Activated CD4-positive, alpha-beta T cell treated with anti-CD3 and anti-CD28 coated beads for 36 hours (primary cell): ENCODE measurements around the gene KLHDC8A. TPM values are rescaled to one million over a fixed set of nuclear protein-coding genes. Genes with fewer than 3 reads are reported as not detected.

Experiments used
- ATAC-seq: fragments of 200-7000 bp; cut with Tn5 transposase; one replicate; pipeline ENCODE4 v1.10.0; 2021; ENCODE audit warnings: mild to moderate bottlenecking, moderate library complexity
- CTCF ChIA-PET: fragments of 350-600 bp; sonication (Branson Sonifier 250); formaldehyde crosslinking; loops from one replicate; lab custom pipeline; 2021; ENCODE audit warnings: antibody characterized with exemption; lab: Charles Lee
- POLR2A ChIA-PET: fragments of 350-600 bp; sonication (Branson Sonifier 250); formaldehyde crosslinking; loops from one replicate; lab custom pipeline; 2021; ENCODE audit warnings: antibody characterized with exemption, inconsistent platforms; lab: Charles Lee
- DNase-seq: peaks from one replicate; pipeline ENCODE4 v3.0.0-alpha.2; 2020
- H3K27ac Mint-ChIP-seq: one replicate; pipeline ENCODE4 v1.8.0; 2021; ENCODE audit warnings: mixed read lengths
- H3K27me3 Mint-ChIP-seq: one replicate; pipeline ENCODE4 v1.8.0; 2021; ENCODE audit warnings: mixed read lengths
- H3K36me3 Mint-ChIP-seq: one replicate; pipeline ENCODE4 v1.8.0; 2021; ENCODE audit warnings: low read depth, mixed read lengths
- H3K4me1 Mint-ChIP-seq: one replicate; pipeline ENCODE4 v1.8.0; 2021; ENCODE audit warnings: mixed read lengths
- H3K4me3 Mint-ChIP-seq: one replicate; pipeline ENCODE4 v1.8.0; 2021; ENCODE audit warnings: mild to moderate bottlenecking, moderate library complexity, mixed read lengths
- H3K9me3 Mint-ChIP-seq: one replicate; pipeline ENCODE4 v1.8.0; 2021; ENCODE audit warnings: low read depth, mixed read lengths
- intact Hi-C, 2 experiments: fragments of 100-400 bp; cut with DNase I in 1 of 2; cut with micrococcal nuclease in 1 of 2; formaldehyde crosslinking; loops; one replicate each; pipeline versions ENCODE4 v1.14.2 to v1.15.1; 2022 to 2024; cut with DNase I, micrococcal nuclease
- total RNA-seq, 2 experiments: library from RNA; stranded (reverse); gene quantifications; one replicate each; pipeline ENCODE4 v1.2.3, GENCODE V29; 2021

KLHDC8A gene
- total RNA-seq, 2 experiments from 2014 or later = not detected

- CTCF ChIA-PET = interaction anchor here (0.6 to 17.6 kb wide), 9 partner anchors 11 to 313 kb away, joined by 3 to 760 read pairs (median 3); partner anchors contain the start of gene RBBP5
- H3K27ac Mint-ChIP-seq = peak overlapping the region; percentile 90
- ATAC-seq = peak; percentile 40
Observed at GRCh38 chr1:205319081-205320018, 37.4 kb downstream of the KLHDC8A start.

GRCh38 chr1:205318231-205318991, 38.3 kb downstream of the KLHDC8A start:
- POLR2A ChIA-PET = interaction anchor here (0.6 to 2.1 kb wide), 4 partner anchors 19 to 39 kb away, joined by 3 to 9 read pairs (median 4); no protein-coding TSS in a partner anchor
- peak overlapping the region; percentile 25 for H3K4me3 Mint-ChIP-seq
- CTCF ChIA-PET = interaction anchor here (0.9 to 17.6 kb wide), 4 partner anchors 12 to 62 kb away, joined by 3 to 760 read pairs (median 4); no protein-coding TSS in a partner anchor
- no peaks in the 10 kb centered on the region for H3K9me3 Mint-ChIP-seq
- ATAC-seq (no peak), DNase-seq (no peak)
- peaks cover 1% of the 10 kb centered on the region for H3K36me3 Mint-ChIP-seq
- no peaks in the 10 kb centered on the region for H3K27me3 Mint-ChIP-seq
- peak overlapping the region; percentile 76 for H3K27ac Mint-ChIP-seq
- H3K4me1 Mint-ChIP-seq = peaks cover 76% of the 10 kb centered on the region
- intact Hi-C loops = no loop called here

More at GRCh38 chr1:205319081-205320018, 37.4 kb downstream of the KLHDC8A start:
- POLR2A ChIA-PET = interaction anchor here (0.7 to 2.1 kb wide), 7 partner anchors 18 to 46 kb away, joined by 3 to 9 read pairs (median 3); no protein-coding TSS in a partner anchor
- peak; percentile 55 for DNase-seq
- H3K36me3 Mint-ChIP-seq = no peaks in the 10 kb centered on the region
- intact Hi-C loops = loop anchor here in 1 of 2 experiments (2.0 to 5.0 kb wide), 2 partner anchors 107 to 197 kb away; partner anchors contain the start of gene DSTYK
- no peaks in the 10 kb centered on the region for H3K27me3 Mint-ChIP-seq
- H3K9me3 Mint-ChIP-seq = no peaks in the 10 kb centered on the region
- peak overlapping the region; percentile 88 for H3K4me3 Mint-ChIP-seq
- peaks cover 71% of the 10 kb centered on the region for H3K4me1 Mint-ChIP-seq

GRCh38 chr1:205317311-205317917, 39.3 kb downstream of the KLHDC8A start:
- H3K36me3 Mint-ChIP-seq = peaks cover 1% of the 10 kb centered on the region
- peaks cover 85% of the 10 kb centered on the region for H3K4me1 Mint-ChIP-seq
- ChIA-PET CTCF (interaction anchor here (0.6 to 17.6 kb wide), 4 partner anchors 18 to 168 kb away, joined by 3 to 760 read pairs (median 3); no protein-coding TSS in a partner anchor), POLR2A (no interaction called here)
- H3K4me3 Mint-ChIP-seq = no peak overlapping the region
- peak overlapping the region; percentile 53 for H3K27ac Mint-ChIP-seq
- H3K27me3 Mint-ChIP-seq = no peaks in the 10 kb centered on the region
- no peaks in the 10 kb centered on the region for H3K9me3 Mint-ChIP-seq
- no peak for DNase-seq
- ATAC-seq = no peak
- intact Hi-C loops = no loop called here

GRCh38 chr1:205316161-205316566, 40.6 kb downstream of the KLHDC8A start:
- no peaks in the 10 kb centered on the region for H3K9me3 Mint-ChIP-seq
- ChIA-PET CTCF (interaction anchor here (3.7 kb wide), 1 partner anchor 43 kb away, joined by 26 read pairs; no protein-coding TSS in a partner anchor), POLR2A (no interaction called here)
- DNase-seq (no peak), ATAC-seq (no peak)
- H3K36me3 Mint-ChIP-seq = peaks cover 6% of the 10 kb centered on the region
- H3K27me3 Mint-ChIP-seq = no peaks in the 10 kb centered on the region
- peak overlapping the region; percentile 78 for H3K27ac Mint-ChIP-seq
- H3K4me3 Mint-ChIP-seq = peak overlapping the region; percentile 41
- H3K4me1 Mint-ChIP-seq = peaks cover 91% of the 10 kb centered on the region
- intact Hi-C loops = no loop called here

GRCh38 chr1:205315008-205315618, 41.6 kb downstream of the KLHDC8A start:
- H3K4me3 Mint-ChIP-seq = peak overlapping the region; percentile 76
- H3K9me3 Mint-ChIP-seq = no peaks in the 10 kb centered on the region
- H3K4me1 Mint-ChIP-seq = peaks cover 91% of the 10 kb centered on the region
- no peaks in the 10 kb centered on the region for H3K27me3 Mint-ChIP-seq
- no peak for ATAC-seq
- peak overlapping the region; percentile 93 for H3K27ac Mint-ChIP-seq
- H3K36me3 Mint-ChIP-seq = peaks cover 9% of the 10 kb centered on the region
- DNase-seq = no peak
- ChIA-PET POLR2A (no interaction called here), CTCF (interaction anchor here (0.6 to 3.7 kb wide), 7 partner anchors 10 to 86 kb away, joined by 3 to 32 read pairs (median 4); no protein-coding TSS in a partner anchor)
- intact Hi-C loops = no loop called here

GRCh38 chr1:205313563-205314308, 43.0 kb downstream of the KLHDC8A start:
- H3K4me1 Mint-ChIP-seq = peaks cover 78% of the 10 kb centered on the region

GRCh38 chr1:205312866-205313562, 43.7 kb downstream of the KLHDC8A start:
- Mint-ChIP-seq H3K27ac (peak overlapping the region; percentile 93), H3K36me3 (peaks cover 11% of the 10 kb centered on the region), H3K4me1 (peaks cover 73% of the 10 kb centered on the region), H3K4me3 (peak overlapping the region; percentile 76), H3K9me3 (no peaks in the 10 kb centered on the region), H3K27me3 (no peaks in the 10 kb centered on the region)
- ChIA-PET POLR2A (interaction anchor here (0.6 to 1.5 kb wide), 5 partner anchors 26 to 395 kb away, joined by 4 to 7 read pairs (median 4); no protein-coding TSS in a partner anchor), CTCF (interaction anchor here (0.6 to 3.7 kb wide), 11 partner anchors 9 to 278 kb away, joined by 3 to 32 read pairs (median 3); partner anchors contain the start of gene NUAK2)
- DNase-seq (no peak), ATAC-seq (no peak)
- intact Hi-C loops = loop anchor here (1.0 to 5.0 kb wide), 2 partner anchors 25 to 191 kb away; partner anchors contain the start of gene RBBP5 (in 1 of the 2)

More at GRCh38 chr1:205313563-205314308, 43.0 kb downstream of the KLHDC8A start:
- Mint-ChIP-seq H3K27me3 (no peaks in the 10 kb centered on the region), H3K36me3 (peaks cover 9% of the 10 kb centered on the region), H3K4me3 (peak overlapping the region; percentile 76), H3K9me3 (no peaks in the 10 kb centered on the region), H3K27ac (peak overlapping the region; percentile 93)
- DNase-seq (peak; percentile 59), ATAC-seq (peak; percentile 80)
- CTCF ChIA-PET = interaction anchor here (0.5 to 3.7 kb wide), 13 partner anchors 11 to 277 kb away, joined by 3 to 32 read pairs (median 3); no protein-coding TSS in a partner anchor
- POLR2A ChIA-PET = interaction anchor here (0.5 to 1.5 kb wide), 6 partner anchors 26 to 394 kb away, joined by 3 to 7 read pairs (median 4); no protein-coding TSS in a partner anchor
- intact Hi-C loops = loop anchor here (1.0 to 5.0 kb wide), 2 partner anchors 25 to 191 kb away; partner anchors contain the start of gene RBBP5 (in 1 of the 2)

GRCh38 chr1:205310976-205311704, 45.6 kb downstream of the KLHDC8A start:
- ATAC-seq (no peak), DNase-seq (no peak)
- no peaks in the 10 kb centered on the region for H3K9me3 Mint-ChIP-seq
- H3K27me3 Mint-ChIP-seq = no peaks in the 10 kb centered on the region
- no peak overlapping the region for H3K27ac Mint-ChIP-seq
- CTCF ChIA-PET = interaction anchor here (0.5 to 1.7 kb wide), 4 partner anchors 14 to 206 kb away, joined by 3 to 8 read pairs (median 4); no protein-coding TSS in a partner anchor
- POLR2A ChIA-PET = no interaction called here
- H3K36me3 Mint-ChIP-seq = peaks cover 11% of the 10 kb centered on the region
- intact Hi-C loops = loop anchor here in 1 of 2 experiments (5.0 kb wide), 1 partner anchor 189 kb away; the partner anchor contains the start of gene RBBP5
- H3K4me1 Mint-ChIP-seq = peaks cover 55% of the 10 kb centered on the region
- no peak overlapping the region for H3K4me3 Mint-ChIP-seq
